Inflammatory macrophage treated with lipopolysaccharide for 1 hour (primary cell): ENCODE data around the gene ELAVL1.
"Not testable (repeated sequence)": the region's sequence is repeated elsewhere in the genome, so short reads cannot be mapped to it uniquely, and the experiment has no call there.

Experiments used
- DNase-seq, 2 donors: peaks; one replicate each; pipeline ENCODE4 v3.0.0-alpha.2; 2020 to 2022

Gene ELAVL1

GRCh38 chr19:7968008-7968795 is 37.2 kb downstream of the ELAVL1 start:
- no peak for DNase-seq

DNA sequence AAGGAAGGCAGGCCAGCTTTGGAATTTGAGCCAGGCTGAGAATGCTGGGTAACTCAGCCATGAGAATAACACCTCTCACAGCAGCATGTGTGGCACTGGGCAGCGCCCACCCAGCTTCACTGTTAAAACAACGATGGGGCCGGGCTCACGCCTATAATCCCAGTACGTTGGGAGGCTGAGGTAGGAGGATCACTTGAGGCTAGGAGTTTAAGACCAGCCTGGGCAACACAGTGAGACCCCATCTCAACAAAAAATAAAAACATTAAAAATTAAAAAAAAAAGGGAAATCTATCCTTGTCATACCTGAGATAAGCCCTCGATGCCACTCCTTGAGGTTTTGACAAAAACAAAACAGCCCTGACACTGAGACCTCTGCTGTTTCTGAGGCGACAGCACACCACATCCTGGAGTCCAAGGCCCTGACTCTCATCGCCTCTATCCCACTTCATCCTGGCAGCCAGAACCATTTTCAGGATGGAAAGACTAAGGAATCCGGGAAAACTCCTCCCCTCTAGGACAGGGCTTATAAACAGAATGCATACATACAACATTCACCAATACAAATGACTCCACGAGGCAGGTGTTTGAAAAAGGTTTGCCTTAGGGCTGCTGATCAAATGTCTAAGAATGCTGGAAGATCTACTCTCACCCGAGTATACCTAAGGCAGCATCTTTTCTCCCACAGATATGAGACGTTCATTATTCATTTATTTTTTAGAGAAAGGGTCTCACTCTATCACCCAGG is 39.3 kb downstream of the ELAVL1 start:
- DNase-seq: no peak

DNA sequence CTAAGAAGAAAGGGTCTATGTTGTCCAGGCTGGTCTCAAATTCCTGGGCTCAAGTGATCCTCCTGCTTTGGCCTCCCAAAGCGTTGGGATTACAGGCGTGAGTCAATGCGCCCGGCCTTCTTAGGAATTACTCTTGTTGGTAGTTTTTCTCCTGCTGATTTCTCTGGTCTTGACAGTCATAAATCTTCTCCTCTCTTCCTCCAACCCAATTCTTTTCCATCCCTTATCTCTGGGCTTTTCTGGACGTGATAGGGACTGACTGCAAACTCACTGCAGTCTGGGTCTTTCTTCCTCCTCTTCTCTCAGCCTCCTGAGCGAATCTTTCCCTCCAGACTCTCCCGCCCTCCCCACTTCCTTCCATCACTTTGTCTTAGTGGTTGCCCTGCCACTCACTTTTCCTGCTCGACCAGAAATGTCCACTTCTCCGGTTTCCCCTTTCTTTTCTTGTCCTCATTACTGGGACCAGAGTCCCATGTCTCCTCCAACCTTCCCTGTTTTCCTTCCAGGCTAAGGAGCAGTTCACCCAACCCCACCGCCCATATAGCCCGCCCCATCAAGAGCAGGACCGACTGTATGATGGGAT is 40.1 kb downstream of the ELAVL1 start:
- DNase-seq: no peak

GRCh38 chr19:7963566-7963965 is 41.9 kb downstream of the ELAVL1 start:
- no peak for DNase-seq

DNA sequence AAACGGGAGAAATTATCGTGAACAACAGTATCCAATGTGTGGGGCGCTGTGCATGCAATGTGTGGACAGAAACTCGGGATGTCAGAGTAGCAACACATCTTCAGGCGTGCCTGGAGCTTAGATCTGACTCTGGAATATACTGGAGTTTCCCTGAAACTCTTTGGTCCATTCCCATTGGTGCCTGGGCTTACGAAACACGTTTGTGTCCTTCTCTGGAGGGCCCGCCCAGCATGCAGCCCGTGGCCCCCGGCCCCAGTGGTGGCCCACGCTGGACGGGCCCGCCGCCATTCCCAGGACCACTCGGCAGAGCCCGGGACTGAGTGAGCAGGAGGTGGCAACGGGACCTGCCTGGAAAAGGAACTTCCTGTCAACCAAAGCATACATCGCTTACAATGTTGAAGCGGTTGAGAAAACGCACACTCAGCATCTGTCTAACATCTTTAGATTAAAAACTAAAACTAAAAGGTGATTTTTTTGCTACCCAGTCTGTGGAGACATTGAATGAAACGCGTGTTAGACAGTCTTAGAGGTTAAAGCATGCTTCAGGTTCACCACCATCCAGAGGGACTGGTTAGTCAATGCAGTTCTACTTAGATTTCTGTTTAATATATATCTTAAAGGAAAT is 42.7 kb downstream of the ELAVL1 start:
- DNase-seq: no peak

- DNase-seq: no peak
Observed at GRCh38 chr19:7961920-7962626, 43.4 kb downstream of the ELAVL1 start.

DNA sequence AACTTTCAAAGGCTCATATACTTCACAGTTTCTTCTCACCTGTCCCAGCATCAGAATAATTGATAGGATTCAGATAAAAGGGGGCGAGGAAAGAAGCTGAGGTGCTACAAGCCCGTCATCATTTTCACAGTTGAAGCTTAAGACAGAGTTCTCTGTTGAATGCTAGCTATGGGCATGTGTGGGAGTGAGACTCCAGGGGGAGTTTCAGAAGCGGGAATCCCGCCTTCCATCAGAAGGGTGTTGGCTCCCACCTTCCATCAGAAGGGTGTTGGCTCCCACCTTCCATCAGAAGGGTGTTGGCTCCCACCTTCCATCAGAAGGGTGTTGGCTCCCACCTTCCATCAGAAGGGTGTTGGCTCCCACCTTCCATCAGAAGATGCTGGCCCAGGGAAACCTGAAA is 44.4 kb downstream of the ELAVL1 start:
- DNase-seq: not testable (repeated sequence)

- no peak for DNase-seq
Observed at GRCh38 chr19:7959211-7959610, 46.2 kb downstream of the ELAVL1 start.

- no peak for DNase-seq
Observed at GRCh38 chr19:7955696-7956095, 49.7 kb downstream of the ELAVL1 start.

- DNase-seq: peak in 1 of 2 donors; percentile 19
Observed at GRCh38 chr19:7953576-7953975, 51.9 kb downstream of the ELAVL1 start.

DNA sequence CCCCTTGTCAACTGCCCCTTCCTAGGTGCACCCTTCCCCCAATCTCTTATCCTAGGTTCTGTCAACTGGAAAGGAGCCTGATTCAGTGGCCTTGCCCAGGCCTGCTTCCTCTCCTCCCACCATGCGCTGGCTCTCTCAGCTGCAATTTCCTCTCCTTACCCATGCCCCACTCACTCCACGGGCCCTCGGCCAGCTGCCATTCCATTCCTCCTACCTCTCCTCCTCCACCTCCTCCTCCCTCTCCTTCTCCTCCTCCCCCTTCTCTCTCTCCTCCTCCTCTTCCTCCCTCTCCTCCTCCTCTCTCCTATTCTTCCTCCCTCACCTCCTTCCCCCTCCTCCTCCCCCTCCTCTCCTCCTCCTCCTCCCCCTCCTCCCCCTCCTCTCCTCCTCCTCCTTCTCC is 52.4 kb downstream of the ELAVL1 start:
- peak; percentile 28 to 49 for DNase-seq

GRCh38 chr19:7947939-7948338 is 57.5 kb downstream of the ELAVL1 start:
- no peak for DNase-seq

GRCh38 chr19:7944177-7944761 is 61.2 kb downstream of the ELAVL1 start:
- DNase-seq: peak; percentile 79 to 97

DNA sequence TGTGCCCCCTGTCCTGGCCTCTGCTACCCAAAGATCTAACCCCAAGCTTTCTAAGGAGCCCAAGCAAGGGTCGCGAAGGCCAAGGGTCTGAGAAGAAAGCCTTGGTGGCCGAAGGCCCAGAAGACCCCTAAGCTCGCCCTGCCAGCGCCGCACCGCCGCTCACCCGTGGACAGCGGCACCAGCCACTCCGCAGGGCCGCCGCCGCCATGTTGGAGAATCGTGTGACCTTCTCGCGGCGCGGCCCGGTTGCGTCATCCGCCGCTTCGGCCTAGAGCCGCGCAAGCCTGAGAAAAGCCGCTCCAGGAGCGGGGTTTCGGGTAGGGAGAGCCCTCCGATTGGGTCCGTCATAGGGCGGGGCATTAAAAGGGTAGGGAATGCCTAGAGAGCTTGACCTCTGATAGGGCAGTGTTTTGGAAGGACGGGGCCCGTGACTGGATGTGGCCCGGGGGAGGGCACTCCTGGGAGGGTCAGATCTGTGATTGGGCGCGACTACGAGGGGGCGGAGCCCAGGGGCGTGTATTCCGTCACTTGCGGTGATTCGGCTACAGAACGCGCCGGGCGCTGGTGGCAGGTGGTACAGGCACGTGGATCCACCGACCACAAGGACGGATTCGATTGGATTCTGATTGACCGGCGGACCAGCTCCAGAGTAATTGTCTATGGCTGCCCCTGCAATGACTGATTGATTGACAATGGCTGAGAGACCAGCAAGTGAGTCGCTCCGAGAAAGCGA is 61.8 kb downstream of the ELAVL1 start, which contains the start of gene TIMM44:
TSS of gene TIMM44 (minus strand) at position 223 of the 733 bp plus-strand sequence. CDS start at position 208, 15 bp downstream.
- peak; percentile 99 to 100 for DNase-seq

GRCh38 chr19:7942981-7943443 is 62.4 kb downstream of the ELAVL1 start:
- peak in 1 of 2 donors; percentile 3 for DNase-seq

DNA sequence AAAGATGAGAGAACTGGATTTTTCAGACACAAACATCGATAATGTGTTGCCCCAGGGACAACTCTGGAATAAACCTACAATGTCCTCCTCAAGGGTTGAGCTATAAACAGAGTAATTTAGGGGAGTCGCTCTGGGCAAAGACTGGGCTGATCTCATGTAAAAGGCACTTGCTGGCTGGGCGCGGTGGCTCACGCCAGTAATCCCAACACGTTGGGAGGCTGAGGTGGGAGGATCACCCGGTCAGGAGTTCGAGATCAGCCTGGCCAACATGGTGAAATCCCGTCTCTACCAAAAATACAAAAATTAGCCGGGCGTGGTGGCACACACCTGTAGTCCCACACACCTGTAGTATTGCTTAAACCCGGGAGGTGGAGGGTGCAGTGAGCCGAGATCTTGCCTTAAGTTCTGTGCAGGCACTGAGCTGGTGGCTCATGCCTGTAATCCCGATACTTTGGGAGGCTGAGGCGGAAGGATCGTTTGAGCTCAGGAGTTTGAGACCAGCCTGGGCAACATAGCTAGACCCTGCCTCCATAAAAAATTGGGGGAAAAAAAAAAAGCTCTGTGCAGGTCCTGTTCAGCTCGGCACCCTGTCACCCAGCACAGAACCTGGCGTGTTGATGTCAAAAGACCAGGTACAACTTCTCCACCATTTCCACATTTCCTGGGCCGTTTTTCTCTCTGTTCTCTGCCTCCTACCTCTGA is 63.4 kb downstream of the ELAVL1 start:
- DNase-seq: no peak

- DNase-seq: no peak
Observed at GRCh38 chr19:7940841-7941240, 64.6 kb downstream of the ELAVL1 start.

- no peak for DNase-seq
Observed at GRCh38 chr19:7934766-7935165, 70.7 kb downstream of the ELAVL1 start.

GRCh38 chr19:7933828-7934725 is 71.4 kb downstream of the ELAVL1 start:
- DNase-seq: no peak

DNA sequence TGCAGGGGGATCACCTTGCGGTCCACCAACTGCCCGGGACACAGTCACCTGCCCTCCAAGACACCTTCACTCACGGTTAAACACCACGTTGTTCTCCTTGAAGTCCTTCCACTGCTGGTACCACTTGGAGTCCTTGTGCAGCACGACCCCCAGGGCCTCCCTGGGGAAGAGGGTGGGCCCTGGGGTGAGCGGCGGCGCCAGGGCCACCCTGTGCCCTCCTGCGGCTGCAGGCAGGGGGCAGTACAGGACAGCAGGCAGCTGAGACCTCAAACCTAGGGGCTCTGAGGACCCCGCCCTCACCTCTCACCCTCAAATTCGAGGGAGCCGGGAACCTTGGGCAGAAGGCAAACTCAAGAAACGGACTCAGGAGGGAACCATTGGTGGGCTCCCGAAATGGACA is 72.0 kb downstream of the ELAVL1 start:
- DNase-seq: no peak
